OCI-LY7 (cell line): ENCODE data around the gene GJD2. TPM values are rescaled to one million over a fixed set of nuclear protein-coding genes. Genes with fewer than 3 reads are reported as not detected.

ENCODE experiments used
- Bru-seq: library from RNA; stranded (reverse); fragments of 400-500 nt; gene quantifications from one replicate; lab custom pipeline; 2021; lab: Mats Ljungman, UMichigan
- BruChase-seq, 2 experiments: library from RNA; stranded (reverse); fragments of 400-500 nt; gene quantifications; one replicate each; lab custom pipeline; 2021; lab: Mats Ljungman, UMichigan
- BruUV-seq: library from RNA; stranded (reverse); fragments of 400-500 nt; replicated peaks from 2 replicates; lab custom pipeline; 2021; lab: Mats Ljungman, UMichigan
- CTCF ChIA-PET: fragments of 300-600 bp; sonication (Branson Sonifier 250); formaldehyde crosslinking; loops from one replicate; lab custom pipeline; 2022; ENCODE audit warnings: antibody characterized with exemption; ENCODE audit not compliant: unreplicated experiment; lab: Charles Lee
- POLR2A ChIA-PET: fragments of 300-600 bp; sonication (Branson Sonifier 250); formaldehyde crosslinking; loops from one replicate; lab custom pipeline; 2022; ENCODE audit warnings: antibody characterized with exemption; lab: Charles Lee
- DNase-seq: peaks from one replicate; pipeline ENCODE4 v3.0.0-alpha.2; 2015; ENCODE audit warnings: low spot score
- H2AFZ ChIP-seq: fragments of 200-600 bp; sonication (generic), shearing (Covaris generic); 2 replicates; pipeline ENCODE4 v1.6.1; 2014; ENCODE audit warnings: mild to moderate bottlenecking, antibody characterized with exemption, low read length, moderate library complexity
- H3K27ac ChIP-seq: fragments of 200-600 bp; sonication (generic); 2 replicates; pipeline ENCODE4 v1.5.1; 2014; ENCODE audit warnings: mixed run types, low read depth, mild to moderate bottlenecking, moderate library complexity, low read length, inconsistent platforms; ENCODE audit not compliant: poor library complexity, severe bottlenecking
- H3K36me3 ChIP-seq: fragments of 200-600 bp; sonication (generic); 2 replicates; pipeline ENCODE4 v1.6.1; 2014; ENCODE audit warnings: mild to moderate bottlenecking, antibody characterized with exemption, low read length, moderate library complexity, mixed read lengths; ENCODE audit not compliant: insufficient read depth
- H3K4me1 ChIP-seq: fragments of 200-600 bp; sonication (generic); 2 replicates; pipeline ENCODE4 v1.5.1; 2014; ENCODE audit warnings: mild to moderate bottlenecking, low read length; ENCODE audit not compliant: insufficient read depth, poor library complexity, severe bottlenecking
- H3K4me2 ChIP-seq: fragments of 200-600 bp; sonication (generic); 2 replicates; pipeline ENCODE4 v1.6.1; 2014; ENCODE audit warnings: mild to moderate bottlenecking, low read length
- H3K4me3 ChIP-seq: fragments of 200-600 bp; sonication (generic); 2 replicates; pipeline ENCODE4 v1.5.1; 2014; ENCODE audit warnings: mild to moderate bottlenecking, low read depth, low read length; ENCODE audit not compliant: poor library complexity, severe bottlenecking
- H3K79me2 ChIP-seq: fragments of 200-600 bp; sonication (generic); 2 replicates; pipeline ENCODE4 v1.6.1; 2016; ENCODE audit warnings: low read depth, mild to moderate bottlenecking, low read length, moderate library complexity, mixed read lengths; ENCODE audit not compliant: insufficient read depth
- H3K9me2 ChIP-seq: fragments of 200-600 bp; sonication (generic); 2 replicates; pipeline ENCODE4 v1.6.1; 2016; ENCODE audit warnings: mild to moderate bottlenecking, low read length, mixed read lengths; ENCODE audit not compliant: insufficient read depth
- H3K9me3 ChIP-seq: fragments of 200-600 bp; sonication (generic); 2 replicates; pipeline ENCODE4 v1.6.1; 2014; ENCODE audit warnings: mild to moderate bottlenecking, mixed run types, low read length, mixed read lengths
- H4K20me1 ChIP-seq: fragments of 200-600 bp; sonication (generic); 2 replicates; pipeline ENCODE4 v1.6.1; 2014; ENCODE audit warnings: mild to moderate bottlenecking, antibody characterized with exemption, low read length, moderate library complexity, mixed read lengths; ENCODE audit not compliant: insufficient read depth
- CTCF ChIP-seq: fragments of 200-600 bp; sonication (generic); conservative IDR thresholded peaks from 2 replicates; pipeline ENCODE4 v1.5.1; 2014; ENCODE audit warnings: mild to moderate bottlenecking, antibody characterized with exemption, low read length, moderate library complexity, mixed read lengths
- EZH2phosphoT487 ChIP-seq: fragments of 200-600 bp; sonication (generic); IDR thresholded peaks from 2 replicates; pipeline ENCODE4 v1.6.1; 2018; ENCODE audit warnings: low read depth, borderline replicate concordance, mild to moderate bottlenecking, mixed run types, antibody characterized with exemption, low read length, moderate library complexity, mixed read lengths
- intact Hi-C: fragments of 100-400 bp; cut with micrococcal nuclease; formaldehyde crosslinking; loops from one replicate; pipeline ENCODE4 v1.10.0; 2022; ENCODE audit not compliant: unreplicated experiment
- long read RNA-seq: library from polyadenylated mRNA; stranded (forward); transcript quantifications from one replicate; pipeline ENCODE4 v2.0.0, GENCODE V29; 2022
- total RNA-seq, 2 experiments: library from RNA; depleted of rRNA in 1 of 2; stranded (reverse); fragments of >200 nt in 1 of 2; shearing (Covaris generic) in 1 of 2; gene quantifications; 2 replicates each; pipeline ENCODE4 v1.2.3, GENCODE V29; 2014 to 2022

GJD2 gene
- not detected in 2 replicates for total RNA-seq (2014; rRNA removed; shearing (Covaris generic))
- total RNA-seq (2022): not detected in 2 replicates
- Bru-seq, nascent RNA: not detected
- not detected for BruChase-seq, experiment 1, labeled RNA remaining after a 6-hour chase
- not detected for BruChase-seq, experiment 2, labeled RNA remaining after a 2-hour chase
- long read RNA-seq: 0 reads

GRCh38 chr15:34754674-34755418, at the start of gene GJD2:
TSS of gene GJD2 (minus strand) at chr15:34754998. CDS start at chr15:34754488, 510 bp downstream.
- Histone ChIP-seq H3K36me3 (no peaks in the 10 kb centered on the region), H3K4me1 (no peaks in the 10 kb centered on the region), H3K4me3 (no peak within 1 kb of the TSS), H3K4me2 (no peak within 1 kb of the TSS), H4K20me1 (no peaks in the 10 kb centered on the region), H3K9me3 (no peaks in the 10 kb centered on the region), H3K9me2 (no peaks in the 10 kb centered on the region), H3K79me2 (no peaks in the 10 kb centered on the region), H2AFZ (no peak within 1 kb of the TSS), H3K27ac (no peak within 1 kb of the TSS)
- intact Hi-C loops: no loop called here
- no TSS peak for BruUV-seq
- ChIA-PET CTCF (no interaction called here), POLR2A (no interaction called here)
- no peak for DNase-seq
- TF ChIP-seq CTCF: no peak
- TF ChIP-seq EZH2phosphoT487: no peak

GRCh38 chr15:34804113-34804512, 49.3 kb upstream of the GJD2 start:
- intact Hi-C loops: no loop called here
- CTCF ChIA-PET: no interaction called here
- TF ChIP-seq EZH2phosphoT487 (no peak), CTCF (no peak)

More at GRCh38 chr15:34804113-34804512, 49.3 kb upstream of the GJD2 start:
- Histone ChIP-seq H3K36me3 (no peaks in the 10 kb centered on the region), H2AFZ (no peak overlapping the region), H3K27ac (no peak overlapping the region), H3K9me2 (no peaks in the 10 kb centered on the region), H3K4me1 (no peaks in the 10 kb centered on the region), H3K9me3 (no peaks in the 10 kb centered on the region), H4K20me1 (no peaks in the 10 kb centered on the region), H3K4me3 (no peak overlapping the region), H3K4me2 (no peak overlapping the region), H3K79me2 (no peaks in the 10 kb centered on the region)
- no peak for DNase-seq
- POLR2A ChIA-PET: interaction anchor here (1.0 kb wide), 1 partner anchor 12 kb away, joined by 3 read pairs; no protein-coding TSS in a partner anchor
- BruUV-seq: no TSS peak
